Fibroblast of lung (primary cell): Measurements from ENCODE around the gene LARP1. TPM values are rescaled to one million over a fixed set of nuclear protein-coding genes. Genes with fewer than 3 reads are reported as not detected.

Experiments
- DNase-seq, 2 donors: peaks; one replicate each; pipeline versions ENCODE4 v3.0.0 to v3.0.0-alpha.2; 2010; ENCODE audit warnings: low read depth in 2 of 2
- H2AFZ ChIP-seq: 2 replicates; pipeline ENCODE4 v1.5.1; 2012; ENCODE audit warnings: low read length, control low read depth, inconsistent platforms
- H3K27ac ChIP-seq: 2 replicates; pipeline ENCODE4 v1.5.1; 2011; ENCODE audit warnings: low read length, control low read depth; ENCODE audit not compliant: insufficient read depth
- H3K27me3 ChIP-seq: 2 replicates; pipeline ENCODE4 v1.5.1; 2011; ENCODE audit warnings: mild to moderate bottlenecking, low read length; ENCODE audit not compliant: control insufficient read depth, insufficient read depth
- H3K36me3 ChIP-seq: 2 replicates; pipeline ENCODE4 v1.5.1; 2011; ENCODE audit warnings: low read length; ENCODE audit not compliant: control insufficient read depth, insufficient read depth
- H3K4me1 ChIP-seq: 2 replicates; pipeline ENCODE4 v1.5.1; 2011; ENCODE audit warnings: low read length; ENCODE audit not compliant: control insufficient read depth, insufficient read depth; ENCODE audit errors: extremely low read depth
- H3K4me2 ChIP-seq: 2 replicates; pipeline ENCODE4 v1.5.1; 2011; ENCODE audit warnings: low read length, control low read depth; ENCODE audit not compliant: insufficient read depth; ENCODE audit errors: extremely low read depth
- H3K4me3 ChIP-seq, 4 experiments: fragments of 200-600 bp in 1 of 4; sonication (generic) in 1 of 4; replicated peaks in 1 of 4; 2 replicates each; pipeline ENCODE4 v1.5.1; 2011 to 2016; ENCODE audit warnings: low read length in 4 of 4, low read depth in 3 of 4, mild to moderate bottlenecking in 3 of 4, control low read depth in 2 of 4, inconsistent platforms in 1 of 4, mixed read lengths in 1 of 4; ENCODE audit not compliant: insufficient read depth in 1 of 4; ENCODE audit errors: control extremely low read depth in 1 of 4
- H3K79me2 ChIP-seq: 2 replicates; pipeline ENCODE4 v1.5.1; 2012; ENCODE audit warnings: mild to moderate bottlenecking, low read length, inconsistent platforms; ENCODE audit not compliant: control insufficient read depth, insufficient read depth
- H3K9ac ChIP-seq: 2 replicates; pipeline ENCODE4 v1.5.1; 2011; ENCODE audit warnings: mild to moderate bottlenecking, low read length, control low read depth; ENCODE audit not compliant: insufficient read depth
- H3K9me3 ChIP-seq: 2 replicates; pipeline ENCODE4 v1.5.1; 2012; ENCODE audit warnings: low read depth, low read length; ENCODE audit not compliant: control insufficient read depth, insufficient read depth
- H4K20me1 ChIP-seq: 2 replicates; pipeline ENCODE4 v1.5.1; 2011; ENCODE audit warnings: low read length; ENCODE audit not compliant: control insufficient read depth, insufficient read depth; ENCODE audit errors: extremely low read depth
- CTCF ChIP-seq, 2 donors: IDR thresholded peaks in 1 of 2; conservative IDR thresholded peaks in 1 of 2; 1 replicate in 1 of 2; 2 replicates in 1 of 2; pipeline ENCODE4 v1.5.1; 2011 to 2012; ENCODE audit warnings: low read length in 2 of 2, control low read depth in 1 of 2, inconsistent platforms in 1 of 2, low read depth in 1 of 2, mild to moderate bottlenecking in 1 of 2
- EZH2 ChIP-seq: IDR thresholded peaks from 2 replicates; pipeline ENCODE4 v1.5.1; 2012; ENCODE audit warnings: low read length, control low read depth, mild to moderate bottlenecking; ENCODE audit errors: missing control alignments
- polyA plus RNA-seq, 2 donors: library from polyadenylated mRNA; depleted of rRNA in 1 of 2; stranded (reverse) in 1 of 2; unstranded in 1 of 2; fragments of >200 nt; gene quantifications; 2 replicates each; pipeline ENCODE4 v1.2.1, GENCODE V29; 2011 to 2012; ENCODE audit warnings: missing spikeins in 1 of 2
- total RNA-seq: library from RNA; depleted of rRNA; stranded (reverse); fragments of >200 nt; gene quantifications from 2 replicates; pipeline ENCODE4 v1.2.1, GENCODE V29; 2014

Gene LARP1
- total and polyA plus RNA-seq, 2 donors (not counting 1 experiment from before 2014, with no cell fraction given), result 51.0 to 81.3 TPM

- Histone ChIP-seq H3K9ac (no peak overlapping the region), H3K79me2 (no peaks in the 10 kb centered on the region), H3K4me2 (no peak overlapping the region), H4K20me1 (no peaks in the 10 kb centered on the region), H3K27me3 (no peaks in the 10 kb centered on the region), H3K9me3 (no peaks in the 10 kb centered on the region), H3K4me1 (peaks cover 2% of the 10 kb centered on the region), H3K4me3 (no peak overlapping the region), H2AFZ (no peak overlapping the region), H3K36me3 (no peaks in the 10 kb centered on the region), H3K27ac (no peak overlapping the region)
- peak; percentile 63 to 90 for DNase-seq
- TF ChIP-seq CTCF (conservative IDR thresholded peaks at IDR 0.05 in 1 of 2, IDR thresholded peaks at IDR 0.05 in 1 of 2; ENCODE audit: low read depth in 1 of 2, low read length in 2 of 2) (no peak), EZH2 (no peak)
Observed at GRCh38 chr5:154740483-154740882, 14.7 kb upstream of the LARP1 start.

GRCh38 chr5:154740957-154741356, 14.2 kb upstream of the LARP1 start:
- Histone ChIP-seq H3K27ac (no peak overlapping the region), H3K4me1 (peaks cover 2% of the 10 kb centered on the region), H3K9ac (no peak overlapping the region), H3K79me2 (no peaks in the 10 kb centered on the region), H3K4me2 (no peak overlapping the region), H3K4me3 (no peak overlapping the region), H2AFZ (no peak overlapping the region), H3K36me3 (no peaks in the 10 kb centered on the region), H4K20me1 (no peaks in the 10 kb centered on the region), H3K9me3 (no peaks in the 10 kb centered on the region), H3K27me3 (no peaks in the 10 kb centered on the region)
- no peak for TF ChIP-seq EZH2
- TF ChIP-seq CTCF (conservative IDR thresholded peaks at IDR 0.05 in 1 of 2, IDR thresholded peaks at IDR 0.05 in 1 of 2; ENCODE audit: low read depth in 1 of 2, low read length in 2 of 2), result no peak
- DNase-seq, result peak; percentile 66 to 71

- Histone ChIP-seq H3K79me2 (no peaks in the 10 kb centered on the region), H3K36me3 (no peaks in the 10 kb centered on the region), H2AFZ (no peak overlapping the region), H3K4me1 (peaks cover 2% of the 10 kb centered on the region), H3K9ac (no peak overlapping the region), H4K20me1 (no peaks in the 10 kb centered on the region), H3K9me3 (no peaks in the 10 kb centered on the region), H3K27ac (no peak overlapping the region), H3K4me2 (no peak overlapping the region), H3K4me3 (no peak overlapping the region), H3K27me3 (no peaks in the 10 kb centered on the region)
- TF ChIP-seq CTCF (conservative IDR thresholded peaks at IDR 0.05 in 1 of 2, IDR thresholded peaks at IDR 0.05 in 1 of 2; ENCODE audit: low read depth in 1 of 2, low read length in 2 of 2), result no peak
- no peak for TF ChIP-seq EZH2
- DNase-seq, result no peak
Observed at GRCh38 chr5:154741415-154741814, 13.8 kb upstream of the LARP1 start.
